ENCODE results near the gene CHKA. TPM values are rescaled to one million over a fixed set of nuclear protein-coding genes. Genes with fewer than 3 reads are reported as not detected.

The CHKA gene
- total and polyA plus RNA-seq, 2 of the 8 experiments (the other 6 are each of a cell fraction or from before 2014, with no cell fraction given), result 61.2 to 86.6 TPM

GRCh38 chr11:68163691-68164090, 42.5 kb upstream of the CHKA start (continued):
- TF ChIP-seq RNF2 (IDR thresholded peaks at IDR 0.05; ENCODE audit: borderline replicate concordance, low read depth, low read length, missing control alignments, poor library complexity, severe bottlenecking), result no peak
- no peak for TF ChIP-seq CBX8 (IDR thresholded peaks at IDR 0.05; ENCODE audit: borderline replicate concordance, low read depth, low read length)
- no peak for TF ChIP-seq YY1 (IDR thresholded peaks at IDR 0.05; ENCODE audit: low read depth, low read length)
- no peak for TF ChIP-seq TAF7 (optimal IDR thresholded peaks at IDR 0.05; ENCODE audit: borderline replicate concordance, low read depth, low read length)

Data from H1 (cell line).